MM.1S (cell line): ENCODE results near the gene MMS19.

Experiments
- EZH2 ChIP-seq: fragments of 300-600 bp; sonication (generic); optimal IDR thresholded peaks from 2 replicates; pipeline ENCODE3; 2017; ENCODE audit warnings: low read depth, mild to moderate bottlenecking, antibody characterized with exemption, low read length, mixed read lengths
- EZH2phosphoT487 ChIP-seq: fragments of 300-600 bp; sonication (generic); IDR thresholded peaks from 2 replicates; pipeline ENCODE4 v1.6.1; 2018; ENCODE audit warnings: antibody characterized with exemption, low read length
- TF ChIP-seq, protein P1 (sequence below): fragments of 300-600 bp; sonication (generic); IDR thresholded peaks from 2 replicates; pipeline ENCODE4 v1.5.1; 2016; ENCODE audit warnings: antibody characterized with exemption, low read length, mixed read lengths

GRCh38 chr10:97474918-97475317 is 23.3 kb downstream of the MMS19 start:
- TF ChIP-seq EZH2 (no peak), EZH2phosphoT487 (no peak)
- TF ChIP-seq, protein P1, sequence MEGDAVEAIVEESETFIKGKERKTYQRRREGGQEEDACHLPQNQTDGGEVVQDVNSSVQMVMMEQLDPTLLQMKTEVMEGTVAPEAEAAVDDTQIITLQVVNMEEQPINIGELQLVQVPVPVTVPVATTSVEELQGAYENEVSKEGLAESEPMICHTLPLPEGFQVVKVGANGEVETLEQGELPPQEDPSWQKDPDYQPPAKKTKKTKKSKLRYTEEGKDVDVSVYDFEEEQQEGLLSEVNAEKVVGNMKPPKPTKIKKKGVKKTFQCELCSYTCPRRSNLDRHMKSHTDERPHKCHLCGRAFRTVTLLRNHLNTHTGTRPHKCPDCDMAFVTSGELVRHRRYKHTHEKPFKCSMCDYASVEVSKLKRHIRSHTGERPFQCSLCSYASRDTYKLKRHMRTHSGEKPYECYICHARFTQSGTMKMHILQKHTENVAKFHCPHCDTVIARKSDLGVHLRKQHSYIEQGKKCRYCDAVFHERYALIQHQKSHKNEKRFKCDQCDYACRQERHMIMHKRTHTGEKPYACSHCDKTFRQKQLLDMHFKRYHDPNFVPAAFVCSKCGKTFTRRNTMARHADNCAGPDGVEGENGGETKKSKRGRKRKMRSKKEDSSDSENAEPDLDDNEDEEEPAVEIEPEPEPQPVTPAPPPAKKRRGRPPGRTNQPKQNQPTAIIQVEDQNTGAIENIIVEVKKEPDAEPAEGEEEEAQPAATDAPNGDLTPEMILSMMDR = no peak
